ENCODE results near the gene OGFR. TPM values are rescaled to one million over a fixed set of nuclear protein-coding genes. Genes with fewer than 3 reads are reported as not detected.

The OGFR gene
- total and polyA plus RNA-seq, 2 donors (not counting 1 experiment from before 2014, with no cell fraction given) = 71.7 to 102 TPM

GRCh38 chr20:62859721-62860120 is 55.1 kb downstream of the OGFR start:
- POLR2A ChIA-PET = no interaction called here
- ATAC-seq (ENCODE audit: low read depth) (no peak), DNase-seq (no peak)
- Histone ChIP-seq H3K27me3 (replicated peaks in 1 of 4; ENCODE audit: control extremely low read depth in 1 of 4, control insufficient read depth in 3 of 4, insufficient read depth in 4 of 4, low read length in 3 of 4) (peaks cover 0 to 9% (median 6%) of the 10 kb centered on the region in 4 experiments), H3K4me2 (replicated peaks; ENCODE audit: low read depth, low read length, poor library complexity, severe bottlenecking) (no peak overlapping the region), H2AFZ (ENCODE audit: insufficient read depth, low read depth, low read length, poor library complexity, severe bottlenecking) (no peak overlapping the region), H3K9me3 (ENCODE audit: control extremely low read depth in 1 of 3, control insufficient read depth in 2 of 3, insufficient read depth in 1 of 3, low read length in 2 of 3) (peaks cover 0 to 11% (median 0%) of the 10 kb centered on the region in 3 donors), H4K20me1 (ENCODE audit: control insufficient read depth, insufficient read depth, low read length, poor library complexity, severe bottlenecking) (peaks cover 16% of the 10 kb centered on the region), H3K36me3 (replicated peaks in 1 of 2; ENCODE audit: control extremely low read depth in 1 of 2, control insufficient read depth in 1 of 2, extremely low read depth in 1 of 2, insufficient read depth in 2 of 2, low read length in 1 of 2) (peaks cover 0 to 5% of the 10 kb centered on the region in 2 experiments), H3K79me2 (ENCODE audit: control insufficient read depth, insufficient read depth, low read length) (no peaks in the 10 kb centered on the region), H3K9ac (ENCODE audit: low read length) (no peak overlapping the region), H3K27ac (ENCODE audit: low read length in 2 of 2) (no peak overlapping the region), H3K4me3 (ENCODE audit: control extremely low read depth in 1 of 5, extremely low read depth in 1 of 5, insufficient read depth in 1 of 5, low read depth in 2 of 5, low read length in 4 of 5) (no peak overlapping the region), H3K4me1 (ENCODE audit: control insufficient read depth in 2 of 2, insufficient read depth in 2 of 2, low read length in 2 of 2) (peaks cover 9 to 27% of the 10 kb centered on the region in 2 donors)
- Mint-ChIP-seq H3K27me3 (no peaks in the 10 kb centered on the region), H3K4me3 (peak overlapping the region; percentile 81), H3K4me1 (peaks cover 20% of the 10 kb centered on the region), H3K27ac (no peak overlapping the region), H3K9me3 (ENCODE audit: insufficient read depth) (no peaks in the 10 kb centered on the region)
- TF ChIP-seq CTCF (IDR thresholded peaks at IDR 0.05) (no peak), EZH2 (IDR thresholded peaks at IDR 0.05; ENCODE audit: borderline replicate concordance, insufficient read depth, low read depth, low read length, poor library complexity, severe bottlenecking) (no peak)
- intact Hi-C loops (cut with micrococcal nuclease) = loop anchor here (5.0 kb wide), 2 partner anchors 67 to 68 kb away; partner anchors contain the start of gene DIDO1
- CTCF ChIA-PET = interaction anchor here (0.9 kb wide), 1 partner anchor 11 kb away, joined by 3 read pairs; no protein-coding TSS in a partner anchor
- WGBS (ENCODE audit: insufficient coverage) = 94% methylated on average over 3 of the region's 12 CpGs

GRCh38 chr20:62860391-62860923 is 55.8 kb downstream of the OGFR start:
- H2AFZ ChIP-seq (ENCODE audit: insufficient read depth, low read depth, low read length, poor library complexity, severe bottlenecking) = no peak overlapping the region
- peaks cover 9 to 27% of the 10 kb centered on the region in 2 donors for H3K4me1 ChIP-seq (ENCODE audit: control insufficient read depth in 2 of 2, insufficient read depth in 2 of 2, low read length in 2 of 2)
- H3K4me3 ChIP-seq (ENCODE audit: control extremely low read depth in 1 of 5, extremely low read depth in 1 of 5, insufficient read depth in 1 of 5, low read depth in 2 of 5, low read length in 4 of 5) = peak overlapping the region in 3 of 5 experiments; percentile 1 to 29 (median 26)
- peaks cover 0 to 11% (median 0%) of the 10 kb centered on the region in 3 donors for H3K9me3 ChIP-seq (ENCODE audit: control extremely low read depth in 1 of 3, control insufficient read depth in 2 of 3, insufficient read depth in 1 of 3, low read length in 2 of 3)
- Mint-ChIP-seq H3K27ac (peak overlapping the region; percentile 59), H3K4me3 (peak overlapping the region; percentile 81), H3K4me1 (peaks cover 20% of the 10 kb centered on the region), H3K27me3 (no peaks in the 10 kb centered on the region), H3K9me3 (ENCODE audit: insufficient read depth) (no peaks in the 10 kb centered on the region)
- no peak overlapping the region for H3K27ac ChIP-seq (ENCODE audit: low read length in 2 of 2)
- ATAC-seq (ENCODE audit: low read depth) = no peak
- TF ChIP-seq CTCF (IDR thresholded peaks at IDR 0.05) (no peak), EZH2 (IDR thresholded peaks at IDR 0.05; ENCODE audit: borderline replicate concordance, insufficient read depth, low read depth, low read length, poor library complexity, severe bottlenecking) (no peak)
- 40% methylated on average over 23 of the region's 24 CpGs for WGBS (ENCODE audit: insufficient coverage)
- H4K20me1 ChIP-seq (ENCODE audit: control insufficient read depth, insufficient read depth, low read length, poor library complexity, severe bottlenecking) = peaks cover 16% of the 10 kb centered on the region
- H3K36me3 ChIP-seq (replicated peaks in 1 of 2; ENCODE audit: control extremely low read depth in 1 of 2, control insufficient read depth in 1 of 2, extremely low read depth in 1 of 2, insufficient read depth in 2 of 2, low read length in 1 of 2) = no peaks in the 10 kb centered on the region
- no peaks in the 10 kb centered on the region for H3K79me2 ChIP-seq (ENCODE audit: control insufficient read depth, insufficient read depth, low read length)
- H3K27me3 ChIP-seq (replicated peaks in 1 of 4; ENCODE audit: control extremely low read depth in 1 of 4, control insufficient read depth in 3 of 4, insufficient read depth in 4 of 4, low read length in 3 of 4) = peaks cover 0 to 9% (median 6%) of the 10 kb centered on the region in 4 experiments
- ChIA-PET CTCF (interaction anchor here (0.9 kb wide), 1 partner anchor 12 kb away, joined by 3 read pairs; no protein-coding TSS in a partner anchor), POLR2A (no interaction called here)
- peak overlapping the region; percentile 72 for H3K4me2 ChIP-seq (replicated peaks; ENCODE audit: low read depth, low read length, poor library complexity, severe bottlenecking)
- no peak overlapping the region for H3K9ac ChIP-seq (ENCODE audit: low read length)
- DNase-seq = peak; percentile 35
- intact Hi-C loops (cut with micrococcal nuclease) = loop anchor here (5.0 kb wide), 2 partner anchors 67 to 68 kb away; partner anchors contain the start of gene DIDO1

Measured in B cell (primary cell).